GM18526 (cell line): ENCODE data around the gene CSPG5.

Source experiments
- POLR2A ChIP-seq: IDR thresholded peaks from 3 replicates; pipeline ENCODE4 v1.6.1; 2011; ENCODE audit not compliant: insufficient read length; ENCODE audit errors: extremely low read depth

Gene CSPG5

DNA sequence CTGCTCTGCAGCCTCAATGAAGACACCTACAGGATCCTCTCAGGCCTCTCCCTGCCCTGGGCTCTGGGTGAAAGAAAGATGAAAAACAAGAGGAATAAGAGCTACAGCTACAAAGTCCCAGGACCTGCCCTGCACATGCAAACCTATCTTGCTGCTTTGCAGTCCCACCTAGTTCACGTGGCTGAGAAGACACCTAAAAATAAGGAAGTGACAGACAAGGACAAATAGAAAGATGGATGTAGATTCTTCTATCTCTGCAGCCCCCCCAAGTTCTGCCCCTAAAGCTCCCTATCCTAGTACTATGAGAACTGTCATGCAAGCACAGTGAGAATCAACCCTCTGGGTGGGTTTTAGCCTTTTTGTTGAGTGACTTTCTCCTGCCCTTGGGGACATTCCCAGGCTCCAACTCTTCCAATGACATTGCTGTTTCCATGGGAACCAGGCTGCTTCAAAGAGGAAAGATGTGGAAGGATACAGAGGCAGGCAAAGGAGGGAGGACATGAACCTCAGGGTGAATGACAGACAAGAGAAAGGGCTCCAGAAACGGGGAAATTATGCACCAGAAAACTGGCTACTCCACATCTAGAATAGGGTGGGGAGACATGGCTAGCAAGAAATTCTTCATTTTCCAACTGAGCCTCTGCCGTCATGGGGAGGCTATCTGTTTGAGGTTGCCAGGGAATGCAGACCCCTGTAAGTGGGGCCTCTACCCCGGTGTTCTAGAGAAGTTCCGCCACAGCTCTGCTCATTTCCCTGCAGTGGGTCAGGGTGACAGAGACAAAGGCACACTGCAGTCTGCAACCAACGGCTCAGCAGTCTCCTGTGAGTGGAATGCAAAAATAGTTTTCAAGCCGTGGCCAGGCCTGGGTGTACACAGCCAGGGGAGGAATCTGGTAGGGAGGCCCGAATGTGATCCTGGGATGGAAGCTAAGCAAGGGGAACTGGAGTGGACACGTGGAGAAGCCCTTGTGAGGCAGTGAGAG, 5.2 kb downstream of the CSPG5 start:
- TF ChIP-seq POLR2A = no peak

DNA sequence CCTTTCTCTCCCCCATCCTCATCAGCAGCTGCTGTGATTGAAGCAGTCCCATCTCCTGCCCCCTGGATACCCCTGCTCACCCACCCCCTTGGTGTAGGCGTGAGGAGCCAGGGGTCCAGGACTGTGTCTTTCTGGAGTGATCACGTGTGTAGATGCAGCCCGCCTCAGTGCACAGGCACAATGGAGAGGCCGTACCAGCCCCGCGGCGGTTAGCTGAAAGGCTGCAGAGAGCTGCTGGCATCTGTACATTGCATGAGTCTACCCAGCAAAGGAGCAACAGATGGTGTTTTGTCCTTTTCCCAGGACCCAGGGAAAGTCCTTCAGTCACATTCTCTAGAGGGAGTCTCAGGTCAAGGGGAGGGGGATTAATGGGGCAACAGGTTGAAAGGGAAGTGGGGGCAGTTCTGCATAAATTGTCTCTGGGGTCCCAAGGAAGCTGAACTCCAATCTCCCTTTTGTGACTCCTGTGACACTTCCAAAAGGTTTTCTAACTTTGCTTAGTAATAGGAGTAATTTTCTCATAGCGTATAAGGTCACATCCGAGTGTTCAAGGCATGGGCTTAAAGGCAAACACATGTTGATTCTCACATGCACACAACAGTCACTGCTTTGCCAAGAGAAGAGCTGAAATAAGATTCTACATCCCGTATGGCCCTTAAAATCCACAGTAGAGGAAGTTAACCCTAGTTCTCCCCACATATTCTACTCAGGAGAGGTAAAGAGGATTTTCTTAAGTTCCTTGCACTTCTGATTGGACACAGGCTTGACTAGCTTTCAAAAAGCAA, 7.1 kb downstream of the CSPG5 start:
- no peak for TF ChIP-seq POLR2A

DNA sequence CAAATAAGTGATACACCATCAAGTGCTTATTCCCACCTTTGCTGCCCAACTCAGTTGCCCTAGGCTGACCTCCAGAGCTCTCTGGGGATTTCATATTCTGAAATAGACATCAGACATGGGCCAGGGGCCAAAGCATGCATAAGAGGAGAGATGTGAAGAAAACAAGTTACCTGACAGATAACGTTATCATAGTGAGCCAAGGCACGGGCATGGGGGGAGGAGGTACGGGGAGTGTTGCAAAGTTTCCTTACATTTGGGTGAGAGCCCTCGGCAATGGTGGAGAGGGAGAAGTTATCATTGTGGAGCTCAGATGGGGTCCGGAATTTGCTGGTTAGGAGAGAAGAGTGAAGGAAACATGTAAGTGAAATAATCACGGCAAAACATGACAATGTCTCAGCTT, 9.8 kb downstream of the CSPG5 start:
- TF ChIP-seq POLR2A = no peak

DNA sequence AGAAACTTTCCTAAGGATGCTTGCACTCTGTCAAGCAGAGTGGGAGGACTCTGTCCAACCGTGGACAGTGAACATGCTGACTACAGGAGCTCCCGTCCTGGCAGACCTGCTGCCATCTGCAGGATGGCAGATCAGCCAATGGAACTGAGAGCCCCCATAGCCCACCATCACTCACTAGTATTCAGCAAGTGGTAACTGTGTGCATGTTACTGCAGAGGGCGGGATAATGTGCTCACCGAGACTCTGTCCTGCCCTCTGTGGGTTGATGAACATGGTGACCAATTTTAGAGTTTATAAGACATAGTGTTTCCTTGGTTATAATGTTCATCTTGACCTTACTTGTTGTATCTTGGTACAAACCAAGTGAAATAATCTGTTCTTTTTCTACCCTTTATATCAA, 11.5 kb downstream of the CSPG5 start:
- TF ChIP-seq POLR2A = no peak

DNA sequence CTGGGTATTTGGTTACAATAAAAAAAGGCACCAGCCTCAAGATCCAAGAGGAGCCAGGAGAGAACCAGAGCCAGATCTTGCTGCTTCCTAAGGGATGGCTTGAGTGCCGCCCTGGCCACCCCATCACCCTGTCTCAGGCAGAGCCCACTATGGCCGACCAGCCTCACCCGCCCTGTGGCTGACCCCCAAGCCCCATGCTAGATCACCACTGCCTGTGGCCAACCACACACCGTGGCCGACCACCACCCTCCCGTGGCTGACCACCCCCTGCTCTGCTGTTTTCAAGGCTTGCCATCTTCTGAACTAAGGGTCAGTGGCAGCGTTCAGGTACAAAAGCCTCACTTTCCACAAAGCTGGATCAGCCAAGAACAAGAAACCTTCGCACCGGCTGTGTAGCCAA, 12.0 kb downstream of the CSPG5 start:
- TF ChIP-seq POLR2A = no peak

DNA sequence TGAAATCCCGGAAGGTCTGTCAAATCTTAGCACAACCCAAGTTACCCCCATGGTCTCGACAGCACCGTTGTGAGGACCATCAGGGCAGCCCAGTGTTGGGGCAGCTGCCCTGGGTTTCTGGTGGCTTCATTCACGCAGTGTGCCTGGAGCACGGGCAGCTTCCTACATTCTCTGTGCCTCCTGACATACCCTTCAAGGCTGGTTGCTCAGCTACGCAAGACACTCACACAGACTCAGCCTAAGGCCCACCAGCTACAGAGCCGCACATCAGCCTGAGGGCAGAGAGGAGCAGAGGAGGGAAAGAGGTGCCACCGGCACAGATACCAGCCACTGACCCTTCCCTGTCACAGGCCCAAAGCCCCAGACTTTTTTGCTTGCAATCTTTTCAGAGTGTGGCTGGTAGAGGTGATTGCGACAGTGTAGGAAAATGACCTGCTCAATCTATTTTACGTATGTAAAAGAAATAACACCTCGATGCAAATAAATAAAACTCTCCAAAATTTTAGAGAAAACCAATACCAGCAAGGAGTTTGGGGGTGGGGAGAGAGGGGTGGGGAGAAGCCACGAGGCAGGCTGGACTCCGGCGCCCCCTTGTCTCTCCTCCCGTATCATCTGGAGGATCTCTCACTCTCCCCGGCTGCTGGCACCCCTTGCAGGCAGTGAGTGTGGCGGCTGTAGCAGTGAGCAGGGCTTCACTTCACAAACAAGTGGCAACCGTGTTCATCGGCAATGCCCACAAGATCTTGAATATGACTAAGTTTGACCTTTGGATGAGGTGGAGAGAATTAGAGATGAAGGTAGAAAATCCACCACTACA, 12.7 kb downstream of the CSPG5 start:
- no peak for TF ChIP-seq POLR2A

DNA sequence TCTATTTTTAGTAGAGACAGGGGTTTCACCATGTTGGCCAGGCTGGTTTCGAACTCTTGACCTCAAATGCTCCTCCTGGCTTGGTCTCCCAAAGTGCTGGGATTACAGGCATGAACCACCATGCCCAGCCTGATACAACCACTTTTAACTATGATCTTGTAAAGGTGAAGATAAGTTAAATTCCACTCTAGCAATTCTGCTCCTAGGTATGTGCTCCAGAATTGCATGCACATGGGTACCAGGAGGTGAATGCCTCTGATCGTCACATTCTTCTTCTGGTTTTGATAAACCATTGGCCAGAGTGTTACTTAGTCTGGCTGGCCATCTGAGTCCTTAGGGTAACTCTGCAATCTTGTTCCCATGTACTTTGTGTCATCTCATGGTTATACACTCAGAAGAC, 22.3 kb downstream of the CSPG5 start:
- no peak for TF ChIP-seq POLR2A

DNA sequence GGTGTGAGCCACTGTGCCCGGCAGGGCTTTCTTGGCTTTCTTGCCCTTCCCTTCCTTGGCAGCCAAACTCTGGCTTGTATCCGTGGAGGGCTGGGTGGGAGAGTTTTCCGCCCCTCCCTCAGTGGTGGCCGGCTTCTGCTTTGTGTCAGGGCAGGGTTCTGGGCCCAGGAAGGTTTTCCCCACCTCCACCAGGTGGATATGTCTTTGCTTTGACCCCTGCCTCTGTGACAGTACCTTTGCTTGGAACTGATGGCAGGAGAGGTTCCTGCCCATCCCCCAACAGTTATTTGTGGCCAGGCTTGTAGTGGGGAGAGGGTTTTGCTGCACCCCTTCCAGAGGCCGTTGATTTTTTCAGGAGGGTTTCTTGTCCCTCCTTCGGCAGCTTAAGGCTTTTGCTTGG, 24.3 kb downstream of the CSPG5 start:
- TF ChIP-seq POLR2A = no peak

DNA sequence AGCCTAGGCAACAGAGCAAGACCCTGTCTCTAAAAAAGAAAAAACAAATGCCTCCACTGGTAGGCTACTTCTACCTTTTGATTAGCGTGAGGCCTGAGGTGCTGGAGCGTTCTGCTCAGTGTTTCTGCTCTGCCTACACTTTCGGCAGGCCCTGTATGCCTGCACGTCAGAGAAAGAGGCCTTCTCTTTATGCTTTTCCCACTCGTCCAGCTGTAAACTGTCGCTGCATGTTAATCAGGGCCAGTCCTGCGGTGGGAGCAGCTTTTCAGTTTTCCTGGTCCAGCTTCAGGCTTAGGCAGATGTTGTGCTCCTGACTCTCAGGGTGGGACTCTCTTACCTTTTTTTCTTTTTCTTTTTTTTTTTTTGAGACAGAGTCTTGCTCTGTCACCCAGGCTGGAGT, 25.3 kb downstream of the CSPG5 start:
- no peak for TF ChIP-seq POLR2A

DNA sequence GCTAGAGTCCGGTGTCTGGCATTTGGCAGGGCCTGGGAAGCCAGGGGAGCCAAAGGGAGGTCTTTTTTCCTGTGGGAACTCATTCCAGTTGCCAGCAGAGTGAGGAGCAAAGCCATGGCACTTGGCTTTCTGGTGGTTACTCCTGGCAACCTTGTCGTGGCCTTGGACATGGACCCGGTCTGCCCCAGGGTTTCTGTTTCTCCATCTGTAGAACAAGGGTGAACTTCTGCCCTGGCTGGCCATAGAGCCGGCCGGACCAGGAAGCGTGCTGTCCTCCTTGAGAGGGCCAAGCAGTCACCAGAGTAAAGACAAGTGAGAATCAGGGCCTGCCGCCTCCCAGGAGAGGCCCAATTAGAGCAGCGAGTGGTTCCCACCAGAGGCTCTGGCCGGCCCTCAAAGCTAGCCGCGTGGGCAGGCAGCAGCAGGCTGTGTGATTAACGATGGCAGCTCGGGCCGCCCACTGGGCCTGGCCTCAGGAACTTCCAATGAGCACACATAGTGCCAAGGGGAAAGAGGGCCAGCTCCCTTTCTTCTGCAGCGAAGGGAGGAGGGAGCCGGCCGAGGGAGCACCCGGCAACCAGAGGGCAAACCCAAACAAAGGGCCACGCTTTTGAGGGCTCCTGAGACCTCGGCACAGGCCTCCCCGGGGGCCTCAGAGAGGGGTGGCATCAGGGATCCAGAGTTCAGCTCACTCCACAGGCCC, 36.0 kb downstream of the CSPG5 start:
- no peak for TF ChIP-seq POLR2A

DNA sequence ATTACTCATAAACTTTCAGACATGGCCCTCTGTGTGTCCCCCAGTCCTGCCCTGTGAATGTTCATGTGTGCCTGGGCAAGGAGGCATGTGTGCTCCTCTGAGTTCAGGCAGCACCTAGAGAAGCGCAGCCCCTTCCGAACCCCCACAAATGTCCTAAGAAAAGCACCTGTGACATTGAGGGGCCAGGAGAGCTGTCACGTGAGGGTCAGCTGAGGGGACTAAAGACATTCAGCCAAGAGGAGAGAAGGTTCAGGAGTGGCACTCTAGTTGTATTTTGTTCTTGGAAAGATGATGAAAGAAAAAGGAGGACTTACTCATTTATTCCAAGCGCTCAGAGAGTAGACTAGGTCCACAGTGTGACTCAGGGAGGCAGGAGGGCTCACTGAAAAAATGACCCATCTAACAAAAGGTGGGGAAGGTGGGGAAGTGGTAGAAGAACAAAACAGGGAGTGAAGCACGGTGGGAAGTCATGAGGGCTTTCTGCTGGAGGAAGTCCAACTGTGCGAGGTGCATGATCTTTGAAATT, 37.0 kb downstream of the CSPG5 start:
- TF ChIP-seq POLR2A = no peak

DNA sequence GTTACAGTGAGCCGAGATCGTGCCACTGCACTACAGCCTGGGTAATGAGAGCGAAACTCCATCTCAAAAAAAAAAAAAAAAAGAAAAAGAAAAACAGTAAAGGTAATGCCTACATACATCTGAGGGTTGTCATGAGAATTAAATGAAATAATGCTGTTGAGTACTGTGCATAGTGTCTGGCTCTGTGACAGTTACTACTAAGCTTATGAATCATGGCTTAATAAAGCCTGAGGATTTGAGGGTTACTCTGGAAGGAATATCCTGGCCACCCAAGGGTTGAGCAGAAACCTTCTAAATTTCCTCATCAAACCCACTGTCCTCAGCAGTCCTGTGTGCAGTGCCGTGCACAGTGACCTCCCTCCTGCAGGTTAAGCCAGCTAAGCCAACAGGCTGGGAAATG, 38.4 kb downstream of the CSPG5 start:
- TF ChIP-seq POLR2A = no peak

DNA sequence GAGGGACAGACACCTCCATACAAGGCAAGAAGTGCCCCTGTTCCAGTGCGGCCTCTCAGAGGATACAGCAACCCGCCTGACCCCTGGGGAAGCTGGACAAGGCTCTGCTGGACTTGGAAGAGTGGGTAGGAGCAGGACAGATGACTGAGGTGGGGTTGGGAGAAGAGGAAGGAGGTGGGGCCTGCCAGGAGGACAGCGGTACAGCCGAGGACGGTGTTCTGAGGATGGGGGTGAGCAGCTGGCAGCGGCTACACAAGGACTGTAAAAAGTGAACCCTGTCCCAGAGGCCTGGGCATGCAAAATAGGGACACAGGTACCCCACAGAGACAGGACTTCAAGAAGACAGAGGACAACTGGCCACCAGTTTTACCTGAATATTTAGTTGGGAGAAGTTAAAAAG, 41.7 kb downstream of the CSPG5 start:
- TF ChIP-seq POLR2A = no peak

DNA sequence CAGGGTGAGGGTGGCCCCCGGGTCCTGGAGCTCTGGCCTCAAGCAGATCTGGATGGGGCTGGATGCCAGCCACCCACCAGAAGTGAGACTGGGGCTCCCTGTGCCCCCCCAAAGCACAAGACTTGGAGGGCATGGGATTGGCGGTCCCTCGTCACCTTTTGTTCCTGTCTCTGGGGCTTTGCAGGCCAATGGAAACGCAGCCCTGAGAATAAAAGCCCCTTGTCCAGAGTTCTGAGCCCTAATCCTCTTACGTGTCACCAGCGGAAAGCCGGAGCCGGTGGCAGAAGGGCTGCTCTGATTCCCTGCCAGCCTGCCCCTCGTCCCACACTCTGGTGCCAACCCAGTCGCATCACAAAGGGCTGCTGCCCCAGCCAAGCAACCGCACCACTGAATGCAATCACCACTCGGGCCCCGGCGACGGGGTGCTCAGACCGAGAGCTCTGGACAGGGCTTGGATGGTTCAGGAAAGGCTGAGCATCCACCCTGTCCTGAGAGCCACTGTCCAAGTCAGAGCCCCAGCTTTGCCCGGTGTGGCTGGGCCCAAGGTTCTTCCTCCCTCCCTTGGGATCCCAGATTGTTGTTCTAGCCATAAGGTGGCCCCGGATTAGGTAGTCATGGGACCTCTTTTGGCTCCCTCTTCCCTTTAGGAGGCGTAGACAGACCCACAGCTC, 42.3 kb downstream of the CSPG5 start:
- no peak for TF ChIP-seq POLR2A
